Esophagus squamous epithelium (tissue), 4 donors: Measurements from ENCODE around the gene PDGFC.

ENCODE experiments used
- POLR2A ChIP-seq, 4 donors: fragments of 450-650 bp; IDR thresholded peaks; one replicate each; pipeline ENCODE4 v1.6.1; 2017; ENCODE audit warnings: antibody characterized with exemption in 4 of 4, mild to moderate bottlenecking in 4 of 4, moderate library complexity in 3 of 4
- TF ChIP-seq, protein P1 (sequence below), 6 experiments: fragments of 450-650 bp in 4 of 6; fragments of 200-600 bp in 2 of 6; sonication (generic) in 2 of 6; IDR thresholded peaks; one replicate each; pipeline ENCODE4 v1.5.1; 2016 to 2019; ENCODE audit warnings: antibody characterized with exemption in 6 of 6, mild to moderate bottlenecking in 4 of 6, moderate library complexity in 4 of 6

DNA sequence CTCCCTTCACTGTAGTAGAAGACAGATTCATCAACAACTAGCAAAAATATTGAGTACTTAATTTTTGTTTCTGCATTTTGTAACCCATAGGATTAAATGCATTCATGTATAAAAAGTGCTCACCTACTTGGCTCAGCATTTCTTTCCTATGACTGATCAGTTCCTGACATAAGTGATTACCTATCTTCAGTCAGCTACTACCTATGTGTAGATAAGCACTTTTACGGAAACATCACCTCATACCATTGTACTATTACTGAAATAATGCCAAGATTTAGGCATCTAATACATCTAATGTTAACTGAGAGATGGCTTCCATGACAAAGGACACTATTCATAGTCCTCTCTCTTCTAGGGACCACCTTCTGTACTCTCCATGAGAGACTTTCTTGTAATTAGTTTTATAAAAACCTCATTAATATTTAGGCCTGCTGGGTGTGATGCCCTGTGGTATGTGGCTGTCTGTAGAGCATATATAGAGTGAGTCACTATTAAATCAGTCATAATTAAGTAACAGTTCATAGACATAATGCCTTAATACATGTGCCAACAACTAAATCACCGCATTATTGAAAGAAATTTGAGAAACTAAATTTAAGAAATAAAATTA, 147.0 kb downstream of the PDGFC start:
- TF ChIP-seq, protein P1, sequence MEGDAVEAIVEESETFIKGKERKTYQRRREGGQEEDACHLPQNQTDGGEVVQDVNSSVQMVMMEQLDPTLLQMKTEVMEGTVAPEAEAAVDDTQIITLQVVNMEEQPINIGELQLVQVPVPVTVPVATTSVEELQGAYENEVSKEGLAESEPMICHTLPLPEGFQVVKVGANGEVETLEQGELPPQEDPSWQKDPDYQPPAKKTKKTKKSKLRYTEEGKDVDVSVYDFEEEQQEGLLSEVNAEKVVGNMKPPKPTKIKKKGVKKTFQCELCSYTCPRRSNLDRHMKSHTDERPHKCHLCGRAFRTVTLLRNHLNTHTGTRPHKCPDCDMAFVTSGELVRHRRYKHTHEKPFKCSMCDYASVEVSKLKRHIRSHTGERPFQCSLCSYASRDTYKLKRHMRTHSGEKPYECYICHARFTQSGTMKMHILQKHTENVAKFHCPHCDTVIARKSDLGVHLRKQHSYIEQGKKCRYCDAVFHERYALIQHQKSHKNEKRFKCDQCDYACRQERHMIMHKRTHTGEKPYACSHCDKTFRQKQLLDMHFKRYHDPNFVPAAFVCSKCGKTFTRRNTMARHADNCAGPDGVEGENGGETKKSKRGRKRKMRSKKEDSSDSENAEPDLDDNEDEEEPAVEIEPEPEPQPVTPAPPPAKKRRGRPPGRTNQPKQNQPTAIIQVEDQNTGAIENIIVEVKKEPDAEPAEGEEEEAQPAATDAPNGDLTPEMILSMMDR (IDR thresholded peaks at IDR 0.05), result no peak
- no peak for TF ChIP-seq POLR2A (IDR thresholded peaks at IDR 0.05)
